Retinal pigment epithelial cell (primary cell): ENCODE data around the gene TULP4.

Source experiments
- DNase-seq: peaks from one replicate; pipeline ENCODE4 v3.0.0-alpha.2; 2010; ENCODE audit warnings: low read depth
- H3K4me3 ChIP-seq: 2 replicates; pipeline ENCODE4 v1.5.1; 2011; ENCODE audit warnings: mild to moderate bottlenecking, low read length, control low read depth, moderate library complexity
- CTCF ChIP-seq: conservative IDR thresholded peaks from 2 replicates; pipeline ENCODE4 v1.5.1; 2011; ENCODE audit warnings: low read depth, low read length, control low read depth, inconsistent platforms

TULP4 gene

GRCh38 chr6:158559895-158560835, 247.9 kb downstream of the TULP4 start, which contains the start of gene TMEM181:
TMEM181 (plus strand) TSS chr6:158560091; CDS start chr6:158560225, 134 bp downstream.
- TF ChIP-seq CTCF = no peak
- DNase-seq = no peak
- H3K4me3 ChIP-seq = peak within 1 kb of the TSS; percentile 71

- TF ChIP-seq CTCF = no peak
- peak overlapping the region; percentile 67 for H3K4me3 ChIP-seq
- no peak for DNase-seq
Measured at GRCh38 chr6:158560836-158561320, 248.6 kb downstream of the TULP4 start.
